ENCODE data around the gene NCAM1.

NCAM1 gene

GRCh38 chr11:113075586-113076095 lies 114.4 kb downstream of the NCAM1 start:
- H3K9me3 Mint-ChIP-seq: no peaks in the 10 kb centered on the region
- H3K27me3 Mint-ChIP-seq (ENCODE audit: low read depth): no peaks in the 10 kb centered on the region
- no peaks in the 10 kb centered on the region for H3K4me1 Mint-ChIP-seq (ENCODE audit: low read depth)
- no peak overlapping the region for H3K4me3 Mint-ChIP-seq
- H3K27ac Mint-ChIP-seq: no peak overlapping the region
- no peaks in the 10 kb centered on the region for H3K36me3 Mint-ChIP-seq (ENCODE audit: low read depth)

DNA sequence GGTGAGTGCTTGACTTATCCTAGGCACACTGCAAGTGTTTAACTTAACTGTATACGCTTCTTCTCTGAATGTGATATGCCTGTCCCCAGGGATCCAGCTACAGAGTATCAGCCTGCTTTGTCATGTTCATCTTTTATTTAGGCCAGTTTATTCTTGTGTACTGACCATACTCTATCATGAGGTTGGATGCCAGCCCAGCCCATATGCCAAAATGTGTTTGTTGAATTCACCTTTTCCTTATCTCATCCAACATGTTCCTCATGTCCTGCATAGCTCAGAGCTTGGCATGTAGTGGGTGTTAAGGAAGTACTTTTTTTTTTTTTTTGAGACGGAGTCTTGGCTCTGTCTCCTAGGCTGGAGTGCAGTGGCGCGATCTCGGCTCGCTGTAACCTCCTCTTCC lies 116.2 kb downstream of the NCAM1 start:
- no peaks in the 10 kb centered on the region for H3K36me3 Mint-ChIP-seq (ENCODE audit: low read depth)
- H3K4me3 Mint-ChIP-seq: no peak overlapping the region
- H3K4me1 Mint-ChIP-seq (ENCODE audit: low read depth): no peaks in the 10 kb centered on the region
- H3K27ac Mint-ChIP-seq: no peak overlapping the region
- no peaks in the 10 kb centered on the region for H3K9me3 Mint-ChIP-seq
- H3K27me3 Mint-ChIP-seq (ENCODE audit: low read depth): no peaks in the 10 kb centered on the region

- H3K4me3 Mint-ChIP-seq: no peak overlapping the region
- H3K27me3 Mint-ChIP-seq (ENCODE audit: low read depth): no peaks in the 10 kb centered on the region
- no peaks in the 10 kb centered on the region for H3K36me3 Mint-ChIP-seq (ENCODE audit: low read depth)
- H3K9me3 Mint-ChIP-seq: no peaks in the 10 kb centered on the region
- H3K27ac Mint-ChIP-seq: no peak overlapping the region
- no peaks in the 10 kb centered on the region for H3K4me1 Mint-ChIP-seq (ENCODE audit: low read depth)
Observed at GRCh38 chr11:113082341-113082955, 121.2 kb downstream of the NCAM1 start.

GRCh38 chr11:113083571-113083970 lies 122.4 kb downstream of the NCAM1 start:
- Mint-ChIP-seq H3K27ac (no peak overlapping the region), H3K4me3 (no peak overlapping the region), H3K9me3 (no peaks in the 10 kb centered on the region), H3K36me3 (ENCODE audit: low read depth) (no peaks in the 10 kb centered on the region), H3K27me3 (ENCODE audit: low read depth) (no peaks in the 10 kb centered on the region), H3K4me1 (ENCODE audit: low read depth) (no peaks in the 10 kb centered on the region)

DNA sequence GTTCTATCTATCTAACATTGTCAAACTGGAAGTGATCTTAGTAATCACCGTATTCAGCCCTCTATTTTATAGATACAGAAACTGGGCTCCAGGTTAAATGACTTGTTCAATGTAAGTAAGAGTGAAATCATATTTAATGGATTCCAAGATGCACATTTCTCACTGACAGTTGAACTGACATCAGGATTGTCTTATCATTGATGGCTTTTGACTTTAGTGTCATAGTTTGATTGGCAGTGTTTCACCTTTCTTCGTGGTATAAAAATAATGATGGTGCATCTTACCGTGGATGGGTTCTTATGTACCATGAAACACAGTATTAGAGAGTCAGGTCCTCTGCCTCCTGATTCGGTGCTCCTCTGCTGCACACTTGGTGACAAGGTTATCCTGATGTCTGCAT lies 123.1 kb downstream of the NCAM1 start:
- Mint-ChIP-seq H3K27ac (no peak overlapping the region), H3K27me3 (ENCODE audit: low read depth) (no peaks in the 10 kb centered on the region), H3K9me3 (no peaks in the 10 kb centered on the region), H3K4me3 (no peak overlapping the region), H3K4me1 (ENCODE audit: low read depth) (no peaks in the 10 kb centered on the region), H3K36me3 (ENCODE audit: low read depth) (no peaks in the 10 kb centered on the region)

- Mint-ChIP-seq H3K27me3 (ENCODE audit: low read depth) (no peaks in the 10 kb centered on the region), H3K36me3 (ENCODE audit: low read depth) (no peaks in the 10 kb centered on the region), H3K4me1 (ENCODE audit: low read depth) (no peaks in the 10 kb centered on the region), H3K9me3 (no peaks in the 10 kb centered on the region), H3K4me3 (no peak overlapping the region), H3K27ac (no peak overlapping the region)
Observed at GRCh38 chr11:113085446-113085845, 124.2 kb downstream of the NCAM1 start.

DNA sequence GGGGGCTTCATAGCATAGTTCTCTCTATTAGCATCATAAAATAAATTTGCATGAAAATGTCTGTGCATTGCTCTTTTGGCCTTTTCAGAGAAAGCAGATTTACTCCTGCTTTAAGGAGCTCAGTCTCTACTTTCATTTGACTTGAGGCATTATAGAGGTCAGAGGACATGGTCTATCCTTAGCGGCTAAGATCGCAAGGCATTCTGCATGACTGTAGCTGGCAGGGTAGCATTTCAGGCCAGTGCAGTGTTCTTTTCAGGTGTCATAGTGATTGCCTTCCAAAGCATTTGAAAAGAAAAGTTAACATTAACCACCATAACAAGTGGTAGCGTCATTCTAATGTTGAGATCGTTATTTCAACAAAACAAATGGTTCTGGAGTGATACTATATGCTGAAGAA lies 126.5 kb downstream of the NCAM1 start:
- H3K4me3 Mint-ChIP-seq: no peak overlapping the region
- H3K27ac Mint-ChIP-seq: no peak overlapping the region
- no peaks in the 10 kb centered on the region for H3K4me1 Mint-ChIP-seq (ENCODE audit: low read depth)
- no peaks in the 10 kb centered on the region for H3K36me3 Mint-ChIP-seq (ENCODE audit: low read depth)
- H3K9me3 Mint-ChIP-seq: no peaks in the 10 kb centered on the region
- H3K27me3 Mint-ChIP-seq (ENCODE audit: low read depth): no peaks in the 10 kb centered on the region

- Mint-ChIP-seq H3K4me1 (ENCODE audit: low read depth) (no peaks in the 10 kb centered on the region), H3K27ac (no peak overlapping the region)
Observed at GRCh38 chr11:113090716-113091480, 129.7 kb downstream of the NCAM1 start.

DNA sequence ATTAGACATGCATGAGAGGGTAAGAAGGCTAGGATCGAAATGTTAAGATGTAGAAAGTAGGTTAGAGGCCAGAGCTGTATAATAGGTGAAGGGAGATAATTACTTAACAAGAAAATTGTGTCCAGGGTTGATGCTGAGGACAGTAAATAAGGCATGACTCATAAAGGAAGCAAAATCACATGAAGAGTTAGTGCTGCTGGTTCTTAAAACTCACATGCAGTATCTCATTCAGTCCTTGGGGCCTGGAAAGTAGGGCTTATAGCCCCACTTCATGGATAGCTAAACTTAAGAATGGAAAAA lies 130.2 kb downstream of the NCAM1 start:
- H3K36me3 Mint-ChIP-seq (ENCODE audit: low read depth): no peaks in the 10 kb centered on the region
- no peaks in the 10 kb centered on the region for H3K4me1 Mint-ChIP-seq (ENCODE audit: low read depth)

More at GRCh38 chr11:113090716-113091480, 129.7 kb downstream of the NCAM1 start:
- Mint-ChIP-seq H3K4me3 (no peak overlapping the region), H3K27me3 (ENCODE audit: low read depth) (no peaks in the 10 kb centered on the region), H3K36me3 (ENCODE audit: low read depth) (no peaks in the 10 kb centered on the region), H3K9me3 (no peaks in the 10 kb centered on the region)

DNA sequence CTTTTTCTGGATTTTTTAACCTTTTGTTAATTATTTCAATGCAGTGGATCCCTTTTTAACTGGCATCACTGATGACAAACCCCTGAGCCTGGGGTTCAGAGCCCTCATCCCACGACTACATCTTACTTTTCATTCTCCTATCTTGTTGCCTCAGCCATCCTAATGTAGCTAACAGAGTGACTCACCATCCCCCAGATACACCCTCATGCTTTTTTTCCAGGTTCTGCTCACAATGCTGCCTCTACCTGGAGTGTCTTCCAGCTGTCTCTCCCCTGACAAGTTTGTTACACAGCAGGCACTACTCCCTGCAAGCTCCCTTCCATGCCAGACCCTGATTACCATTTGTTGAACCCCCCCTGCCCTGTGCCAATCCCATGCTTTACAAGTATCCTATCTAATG lies 135.4 kb downstream of the NCAM1 start:
- H3K4me1 Mint-ChIP-seq (ENCODE audit: low read depth): no peaks in the 10 kb centered on the region
- no peak overlapping the region for H3K4me3 Mint-ChIP-seq
- no peaks in the 10 kb centered on the region for H3K36me3 Mint-ChIP-seq (ENCODE audit: low read depth)
- no peaks in the 10 kb centered on the region for H3K9me3 Mint-ChIP-seq
- no peaks in the 10 kb centered on the region for H3K27me3 Mint-ChIP-seq (ENCODE audit: low read depth)
- no peak overlapping the region for H3K27ac Mint-ChIP-seq

More for the DNA sequence above, 130.2 kb downstream of the NCAM1 start:
- Mint-ChIP-seq H3K4me3 (no peak overlapping the region), H3K27me3 (ENCODE audit: low read depth) (no peaks in the 10 kb centered on the region), H3K27ac (no peak overlapping the region), H3K9me3 (no peaks in the 10 kb centered on the region)

DNA sequence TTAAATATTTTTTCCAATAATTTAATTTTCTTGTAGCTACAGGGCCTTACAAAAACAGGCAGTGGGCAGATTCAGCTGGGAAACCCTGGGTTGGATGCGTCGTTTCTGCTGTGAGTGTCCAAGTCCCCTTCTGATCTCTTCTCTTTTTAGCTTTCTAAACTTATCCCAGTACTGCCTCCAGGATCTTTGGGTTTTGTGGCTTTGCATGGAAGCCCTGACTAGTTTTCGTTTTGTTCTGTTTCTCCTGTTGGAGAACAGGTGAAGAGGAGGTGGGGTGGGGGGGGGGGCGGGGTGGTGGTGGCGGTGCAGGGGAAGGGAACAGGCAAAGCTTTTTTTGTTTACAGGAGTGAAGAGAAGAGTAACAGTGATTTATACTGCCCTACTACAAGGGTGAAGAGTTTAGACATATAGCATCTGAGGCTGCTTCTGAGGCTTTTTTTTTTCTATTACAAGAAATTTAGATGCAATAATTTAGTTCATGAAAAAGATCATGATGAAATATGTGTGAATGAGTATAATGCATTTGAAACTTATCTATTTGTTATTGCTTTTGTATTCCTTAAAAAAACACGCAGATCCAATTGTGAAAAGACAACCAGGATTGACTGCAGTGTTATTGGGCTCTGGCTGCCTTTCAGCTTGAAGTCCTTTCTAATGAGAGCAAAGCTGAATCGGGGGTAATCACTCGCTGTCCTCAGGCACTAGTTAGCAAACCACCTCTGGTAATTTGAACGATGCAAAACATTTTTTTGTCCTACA lies 142.9 kb downstream of the NCAM1 start:
- H3K4me3 Mint-ChIP-seq: no peak overlapping the region
- H3K27me3 Mint-ChIP-seq (ENCODE audit: low read depth): peaks cover 4% of the 10 kb centered on the region
- no peaks in the 10 kb centered on the region for H3K36me3 Mint-ChIP-seq (ENCODE audit: low read depth)
- H3K27ac Mint-ChIP-seq: no peak overlapping the region
- H3K4me1 Mint-ChIP-seq (ENCODE audit: low read depth): no peaks in the 10 kb centered on the region
- no peaks in the 10 kb centered on the region for H3K9me3 Mint-ChIP-seq

DNA sequence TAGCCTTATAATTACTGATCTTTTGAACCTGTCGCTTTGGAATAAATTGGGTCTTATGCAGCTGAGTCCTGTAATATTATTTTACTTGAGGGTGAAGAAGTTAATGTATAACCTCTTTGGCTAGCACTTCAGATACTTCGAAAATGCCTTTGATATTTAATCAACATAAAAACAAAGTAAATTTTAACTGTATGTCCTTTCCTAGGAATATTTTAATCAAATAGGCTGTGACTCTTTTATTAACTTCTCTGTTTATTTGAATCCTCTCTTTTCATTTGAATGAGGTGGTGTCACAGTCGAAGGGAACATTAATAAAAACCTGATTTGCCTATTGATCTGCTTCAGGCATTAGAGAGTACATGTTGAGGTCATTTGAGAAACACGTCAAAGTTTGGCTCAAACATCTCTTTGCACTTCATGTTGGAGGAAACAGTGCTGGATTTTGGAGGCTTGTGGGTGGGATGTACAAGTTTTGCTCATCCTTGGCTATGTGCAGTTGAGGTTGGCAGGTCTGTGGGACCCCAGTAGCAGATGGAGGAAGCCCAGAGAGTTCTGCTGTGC lies 143.6 kb downstream of the NCAM1 start:
- H3K4me3 Mint-ChIP-seq: no peak overlapping the region
- no peaks in the 10 kb centered on the region for H3K4me1 Mint-ChIP-seq (ENCODE audit: low read depth)
- H3K9me3 Mint-ChIP-seq: no peaks in the 10 kb centered on the region
- H3K27ac Mint-ChIP-seq: no peak overlapping the region
- H3K36me3 Mint-ChIP-seq (ENCODE audit: low read depth): no peaks in the 10 kb centered on the region
- H3K27me3 Mint-ChIP-seq (ENCODE audit: low read depth): peaks cover 4% of the 10 kb centered on the region

DNA sequence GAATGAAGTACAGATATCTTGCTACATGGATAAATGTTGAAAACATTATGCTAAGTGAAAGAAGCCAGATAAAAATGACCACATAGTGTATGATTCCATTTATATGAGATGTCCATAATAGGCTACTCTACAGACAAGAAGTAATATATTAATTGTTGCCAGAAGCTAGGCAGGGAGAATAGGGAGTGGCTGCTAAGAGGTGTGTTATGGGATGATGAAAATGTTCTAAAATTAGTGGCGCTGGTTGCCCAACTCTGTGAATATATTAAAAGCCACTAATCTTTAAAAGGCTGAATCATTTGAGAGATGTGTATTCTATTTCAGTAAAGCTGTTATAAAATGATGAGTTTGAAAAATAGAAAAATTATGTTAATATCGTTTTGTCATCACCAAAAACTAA lies 144.4 kb downstream of the NCAM1 start:
- Mint-ChIP-seq H3K27ac (no peak overlapping the region), H3K4me1 (ENCODE audit: low read depth) (no peaks in the 10 kb centered on the region), H3K9me3 (no peaks in the 10 kb centered on the region), H3K4me3 (no peak overlapping the region), H3K27me3 (ENCODE audit: low read depth) (peaks cover 4% of the 10 kb centered on the region), H3K36me3 (ENCODE audit: low read depth) (no peaks in the 10 kb centered on the region)

DNA sequence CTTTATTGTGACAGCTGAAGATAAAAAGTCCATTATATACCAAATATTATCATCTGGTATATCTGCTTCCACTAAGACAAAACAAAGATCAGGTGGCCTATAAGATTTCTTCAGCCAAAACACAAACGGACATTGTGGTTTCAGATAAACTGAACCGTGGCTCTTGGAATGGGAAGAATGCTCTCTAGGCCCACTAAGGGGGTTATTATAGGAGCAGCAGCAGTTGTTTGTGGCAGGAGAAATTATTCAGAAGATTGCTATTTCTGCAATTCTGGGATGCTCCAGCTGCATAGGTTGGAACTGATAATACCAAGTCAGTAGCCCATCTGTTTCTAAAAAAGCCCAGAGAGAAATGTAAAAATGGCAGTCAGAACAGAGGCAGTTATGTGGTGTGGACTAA lies 145.3 kb downstream of the NCAM1 start:
- H3K27ac Mint-ChIP-seq: no peak overlapping the region
- peaks cover 4% of the 10 kb centered on the region for H3K27me3 Mint-ChIP-seq (ENCODE audit: low read depth)
- H3K4me1 Mint-ChIP-seq (ENCODE audit: low read depth): no peaks in the 10 kb centered on the region
- H3K9me3 Mint-ChIP-seq: no peaks in the 10 kb centered on the region
- no peaks in the 10 kb centered on the region for H3K36me3 Mint-ChIP-seq (ENCODE audit: low read depth)
- no peak overlapping the region for H3K4me3 Mint-ChIP-seq

GRCh38 chr11:113110046-113110445 lies 148.8 kb downstream of the NCAM1 start:
- Mint-ChIP-seq H3K27me3 (ENCODE audit: low read depth) (peaks cover 4% of the 10 kb centered on the region), H3K4me1 (ENCODE audit: low read depth) (no peaks in the 10 kb centered on the region), H3K4me3 (no peak overlapping the region), H3K27ac (no peak overlapping the region), H3K36me3 (ENCODE audit: low read depth) (no peaks in the 10 kb centered on the region), H3K9me3 (no peaks in the 10 kb centered on the region)
